ENCODE results near the gene PCBP3. TPM values are rescaled to one million over a fixed set of nuclear protein-coding genes. Genes with fewer than 3 reads are reported as not detected.

Gene PCBP3
- total and polyA plus RNA-seq, 2 of the 13 experiments (the other 11 are each of a cell fraction or from before 2014, with no cell fraction given): not detected

DNA sequence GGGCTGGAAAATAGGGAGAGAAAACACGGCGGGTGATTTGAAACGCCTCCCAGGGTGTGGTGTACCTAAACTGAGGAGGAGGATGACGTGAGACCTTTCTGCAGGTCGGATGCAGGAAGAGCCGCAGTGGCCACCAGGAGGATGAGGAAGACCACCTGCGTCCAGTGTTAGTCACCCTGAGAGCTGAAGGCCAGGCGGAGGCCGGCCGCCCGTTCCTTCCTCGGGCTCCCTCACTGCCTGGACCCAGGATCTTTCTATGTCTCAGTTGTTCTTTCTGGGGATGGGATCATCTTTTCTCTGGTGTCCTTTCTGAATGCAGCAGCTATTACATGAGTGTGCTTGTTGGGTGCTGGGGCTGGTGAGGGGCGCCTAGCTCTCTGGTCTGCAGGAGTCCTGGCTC is 263.3 kb downstream of the PCBP3 start:
- no TSS peak for BruUV-seq (replicated peaks)
- no peaks in the 10 kb centered on the region for H3K36me3 ChIP-seq (replicated peaks in 1 of 2; ENCODE audit: control insufficient read depth in 1 of 2, insufficient read depth in 2 of 2, low read length in 2 of 2)
- no peaks in the 10 kb centered on the region for H3K4me1 ChIP-seq (ENCODE audit: insufficient read depth, low read length)
- H3K27ac ChIP-seq (ENCODE audit: extremely low read length, insufficient read depth, low read length): no peak overlapping the region
- ATAC-seq (no peak), FAIRE-seq (no peak), DNase-seq (ENCODE audit: low spot score) (no peak)
- WGBS (ENCODE audit: low lambda C conversion rate): 71% methylated on average over 11 of the region's 13 CpGs
- H3K4me2 ChIP-seq (ENCODE audit: low read depth, low read length): no peak overlapping the region
- TF ChIP-seq ZXDC (CRISPR knock-in tag; IDR thresholded peaks at IDR 0.05) (no peak), KLF12 (CRISPR knock-in tag; IDR thresholded peaks at IDR 0.05; ENCODE audit: borderline replicate concordance) (no peak), SATB2 (CRISPR knock-in tag; IDR thresholded peaks at IDR 0.05) (no peak), JUN (CRISPR knock-in tag; IDR thresholded peaks at IDR 0.05) (no peak), THAP11 (CRISPR knock-in tag; IDR thresholded peaks at IDR 0.05) (no peak)
- TF ChIP-seq, protein P1, sequence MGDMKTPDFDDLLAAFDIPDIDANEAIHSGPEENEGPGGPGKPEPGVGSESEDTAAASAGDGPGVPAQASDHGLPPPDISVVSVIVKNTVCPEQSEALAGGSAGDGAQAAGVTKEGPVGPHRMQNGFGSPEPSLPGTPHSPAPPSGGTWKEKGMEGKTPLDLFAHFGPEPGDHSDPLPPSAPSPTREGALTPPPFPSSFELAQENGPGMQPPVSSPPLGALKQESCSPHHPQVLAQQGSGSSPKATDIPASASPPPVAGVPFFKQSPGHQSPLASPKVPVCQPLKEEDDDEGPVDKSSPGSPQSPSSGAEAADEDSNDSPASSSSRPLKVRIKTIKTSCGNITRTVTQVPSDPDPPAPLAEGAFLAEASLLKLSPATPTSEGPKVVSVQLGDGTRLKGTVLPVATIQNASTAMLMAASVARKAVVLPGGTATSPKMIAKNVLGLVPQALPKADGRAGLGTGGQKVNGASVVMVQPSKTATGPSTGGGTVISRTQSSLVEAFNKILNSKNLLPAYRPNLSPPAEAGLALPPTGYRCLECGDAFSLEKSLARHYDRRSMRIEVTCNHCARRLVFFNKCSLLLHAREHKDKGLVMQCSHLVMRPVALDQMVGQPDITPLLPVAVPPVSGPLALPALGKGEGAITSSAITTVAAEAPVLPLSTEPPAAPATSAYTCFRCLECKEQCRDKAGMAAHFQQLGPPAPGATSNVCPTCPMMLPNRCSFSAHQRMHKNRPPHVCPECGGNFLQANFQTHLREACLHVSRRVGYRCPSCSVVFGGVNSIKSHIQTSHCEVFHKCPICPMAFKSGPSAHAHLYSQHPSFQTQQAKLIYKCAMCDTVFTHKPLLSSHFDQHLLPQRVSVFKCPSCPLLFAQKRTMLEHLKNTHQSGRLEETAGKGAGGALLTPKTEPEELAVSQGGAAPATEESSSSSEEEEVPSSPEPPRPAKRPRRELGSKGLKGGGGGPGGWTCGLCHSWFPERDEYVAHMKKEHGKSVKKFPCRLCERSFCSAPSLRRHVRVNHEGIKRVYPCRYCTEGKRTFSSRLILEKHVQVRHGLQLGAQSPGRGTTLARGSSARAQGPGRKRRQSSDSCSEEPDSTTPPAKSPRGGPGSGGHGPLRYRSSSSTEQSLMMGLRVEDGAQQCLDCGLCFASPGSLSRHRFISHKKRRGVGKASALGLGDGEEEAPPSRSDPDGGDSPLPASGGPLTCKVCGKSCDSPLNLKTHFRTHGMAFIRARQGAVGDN (CRISPR knock-in tag; IDR thresholded peaks at IDR 0.05): no peak
- H3K4me3 ChIP-seq (replicated peaks in 1 of 3; ENCODE audit: insufficient read depth in 1 of 3, low read depth in 2 of 3, low read length in 3 of 3): no peak overlapping the region
- CTCF ChIA-PET (ENCODE audit: low intra/inter-chr PET ratio, low total read pairs): no interaction called here
- H3K27me3 ChIP-seq (ENCODE audit: control insufficient read depth in 1 of 2, insufficient read depth in 2 of 2, low read length in 2 of 2): peaks cover 4 to 50% of the 10 kb centered on the region in 2 experiments; a peak in 4 of 5 replicates
- in situ Hi-C loops (cut with HindIII; ENCODE audit: extremely low pct_ligation_motif_present, low pct_unique_long_range_greater_than_20kb): no loop called here
- intact Hi-C loops (cut with micrococcal nuclease; ENCODE audit: unreplicated experiment): no loop called here
- H3K79me2 ChIP-seq (ENCODE audit: insufficient read depth, low read length): no peaks in the 10 kb centered on the region
- H3K9ac ChIP-seq (ENCODE audit: insufficient read depth, low read depth, low read length): no peak overlapping the region
- H2AFZ ChIP-seq (ENCODE audit: low read length): no peak overlapping the region
- no peaks in the 10 kb centered on the region for H4K20me1 ChIP-seq (ENCODE audit: insufficient read depth, low read length)
- H3K9me3 ChIP-seq (ENCODE audit: low read length): no peaks in the 10 kb centered on the region
- POLR2A ChIA-PET: no interaction called here

Data from HepG2 (cell line).